ENCODE measurements around the gene CEMP1.

The CEMP1 gene

DNA sequence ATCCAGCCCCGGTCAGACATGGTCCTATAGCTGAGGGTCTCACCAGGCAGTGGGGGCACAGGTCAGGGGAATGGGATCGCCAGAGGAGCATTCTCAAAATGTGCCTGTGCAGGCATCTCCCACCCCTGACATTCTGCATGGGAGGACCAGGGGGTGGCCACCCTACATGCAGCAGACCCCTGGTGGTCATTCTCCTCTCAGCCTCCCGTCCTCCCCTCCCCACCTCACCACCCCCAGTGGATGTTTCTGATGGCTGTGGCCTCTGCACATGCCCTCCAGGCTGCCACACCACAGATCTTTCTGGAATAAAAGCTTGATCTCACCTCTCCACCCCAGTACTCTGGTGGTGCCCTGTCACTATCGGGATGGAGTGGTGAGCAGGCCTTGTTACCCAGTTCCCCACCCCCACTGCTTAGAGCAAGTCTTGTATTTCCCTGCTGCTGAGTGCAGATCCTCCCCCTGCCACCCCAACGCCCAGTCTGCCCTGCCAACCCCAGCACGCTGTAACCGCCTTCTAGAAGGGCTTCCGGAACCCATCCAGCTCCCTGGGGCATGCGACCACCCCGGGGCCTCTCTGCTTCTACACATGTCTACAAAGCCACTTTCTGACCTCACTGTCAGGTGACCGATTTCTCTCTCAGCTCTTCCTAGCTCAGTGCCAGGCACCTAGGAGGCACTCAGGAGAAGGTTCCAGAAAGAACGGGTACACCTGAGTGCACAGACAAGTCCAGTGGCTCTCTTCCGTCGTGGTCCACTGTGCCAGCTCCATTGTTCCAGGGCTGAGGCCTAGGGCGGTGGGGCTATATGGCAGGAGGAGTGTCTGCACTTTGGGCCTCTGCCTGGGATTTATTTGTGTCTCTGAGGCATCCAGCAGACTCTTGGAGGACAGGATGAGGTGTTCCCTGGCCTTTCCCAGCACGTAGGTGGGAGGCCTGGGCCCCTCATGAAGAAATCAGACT lies 47.0 kb downstream of the CEMP1 start:
- no peak for DNase-seq

DNA sequence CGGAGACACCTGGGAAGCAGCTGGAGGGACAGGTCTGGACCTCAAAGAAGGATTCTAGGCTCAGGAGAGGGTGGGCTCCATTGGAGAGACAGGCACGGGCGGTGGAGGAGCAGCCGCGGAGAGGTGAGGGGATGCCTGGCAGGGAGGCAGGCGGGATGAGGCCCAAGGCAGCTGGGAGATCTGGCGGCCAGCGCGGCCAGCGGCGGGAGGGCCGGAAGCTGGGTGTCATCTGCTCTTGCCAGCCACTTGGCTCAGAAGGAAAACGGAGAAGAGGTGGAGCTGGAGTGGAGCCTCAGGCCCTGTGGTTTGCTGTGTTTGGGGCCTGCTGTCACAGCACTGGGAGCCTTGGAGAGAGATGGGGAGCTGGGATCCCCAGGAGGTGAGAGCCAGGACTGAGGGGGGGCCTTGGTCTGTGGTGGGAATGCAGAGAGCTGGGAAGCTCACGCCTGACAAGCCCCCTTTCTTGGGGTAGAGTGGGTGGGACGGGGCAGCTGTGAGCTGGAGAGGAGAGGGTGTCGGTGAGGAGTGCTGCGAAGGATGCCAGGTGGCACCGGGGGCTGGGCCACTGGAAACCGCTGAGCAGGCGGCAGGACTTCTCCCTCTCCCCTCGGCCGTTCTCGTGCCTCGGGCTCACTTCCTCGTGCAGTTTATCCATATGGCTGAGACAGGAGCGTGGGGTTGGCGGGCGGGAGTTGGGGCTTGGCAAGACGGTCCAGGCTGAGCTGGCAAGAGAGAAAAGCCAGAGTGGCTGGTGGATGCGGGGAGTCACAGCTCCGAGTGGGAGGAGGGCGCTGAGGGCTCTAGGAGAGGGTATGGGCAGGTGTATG lies 48.3 kb downstream of the CEMP1 start:
- DNase-seq: no peak

DNA sequence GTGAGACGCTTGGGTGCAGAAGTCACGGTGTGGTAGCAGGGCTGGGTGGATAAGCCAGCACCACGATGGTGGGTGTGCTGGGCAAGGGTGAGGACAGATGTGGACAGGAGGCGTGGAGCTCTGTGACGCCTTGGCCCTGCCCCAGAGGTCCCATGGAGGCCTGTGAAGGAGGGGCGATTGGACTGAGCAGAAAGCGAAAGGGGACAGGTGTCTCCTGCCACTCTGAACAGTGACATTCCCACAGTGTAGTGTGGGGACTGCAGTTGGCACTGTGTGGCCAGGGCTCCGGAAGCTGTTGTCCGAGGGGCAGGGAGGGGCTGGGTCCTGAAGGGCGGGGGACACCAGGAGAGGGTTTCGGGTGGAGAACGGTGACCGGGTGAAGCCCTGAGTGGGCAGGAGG lies 49.0 kb downstream of the CEMP1 start:
- no peak for DNase-seq

DNA sequence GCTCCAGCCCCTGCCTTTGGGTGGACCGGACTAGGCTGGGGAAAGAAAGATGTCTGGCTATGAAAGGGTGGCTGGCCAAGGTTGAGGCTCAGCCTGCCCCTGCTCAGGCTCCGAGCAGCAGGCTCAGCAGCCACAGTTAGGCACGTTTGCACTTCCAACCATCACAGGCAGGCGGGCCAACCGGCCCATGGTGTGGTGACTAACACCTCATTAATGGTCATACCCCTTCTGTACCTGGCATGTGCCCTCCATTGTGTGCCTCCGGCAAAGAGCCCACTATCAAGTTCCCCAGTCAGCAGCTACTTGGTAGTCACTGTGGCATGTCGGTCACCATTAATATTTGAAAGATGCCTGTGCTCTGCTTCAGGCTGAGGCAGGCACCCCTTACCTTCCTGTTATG lies 49.5 kb downstream of the CEMP1 start:
- no peak for DNase-seq

DNA sequence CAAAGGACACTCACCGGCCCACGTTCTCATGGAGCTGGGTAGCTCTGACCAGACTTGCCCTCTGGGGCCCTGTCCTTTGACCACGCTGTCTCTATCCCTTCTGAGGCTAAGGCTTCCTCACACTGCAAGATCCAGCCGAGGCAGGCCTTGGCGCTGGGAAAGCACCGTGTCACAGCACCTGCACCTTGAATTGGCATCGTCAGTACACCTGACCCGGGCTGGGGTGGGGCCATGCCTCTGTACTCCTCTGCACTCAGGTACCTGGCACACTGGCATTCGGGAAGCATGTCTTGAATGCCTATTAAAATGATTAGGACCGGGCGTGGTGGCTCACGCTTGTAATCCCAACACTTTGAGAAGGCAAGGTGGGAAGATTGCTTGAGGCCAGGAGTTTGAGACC lies 50.3 kb downstream of the CEMP1 start:
- DNase-seq: no peak

All from cortex of kidney (tissue), 1 donor.